Left lung (tissue), 10 donors: ENCODE measurements around the gene FNDC3B. TPM values are rescaled to one million over a fixed set of nuclear protein-coding genes. Genes with fewer than 3 reads are reported as not detected.

Source experiments
- ATAC-seq: fragments of 200-7000 bp; cut with Tn5 transposase; one replicate; pipeline ENCODE4 v1.9.1; 2020; ENCODE audit warnings: moderate library complexity
- DNase-seq, 4 donors: peaks; one replicate each; pipeline ENCODE4 v3.0.0-alpha.2; 2013 to 2020
- H3K27ac ChIP-seq, 2 donors: fragments of 200-600 bp; sonication (generic) in 1 of 2; one replicate each; pipeline versions ENCODE4 v1.5.0 to v1.8.0; 2020 to 2021
- H3K27me3 ChIP-seq, 2 donors: fragments of 200-600 bp; sonication (generic) in 1 of 2; one replicate each; pipeline versions ENCODE4 v1.5.0 to v1.8.0; 2020 to 2021
- H3K36me3 ChIP-seq, 2 donors: fragments of 200-600 bp; sonication (generic) in 1 of 2; one replicate each; pipeline versions ENCODE4 v1.5.0 to v1.8.0; 2020 to 2021
- H3K4me1 ChIP-seq, 2 donors: fragments of 200-600 bp; one replicate each; pipeline ENCODE4 v1.8.0; 2021
- H3K4me3 ChIP-seq, 2 donors: fragments of 200-600 bp; sonication (generic) in 1 of 2; one replicate each; pipeline versions ENCODE4 v1.5.0 to v1.8.0; 2020 to 2021; ENCODE audit warnings: mild to moderate bottlenecking in 1 of 2
- H3K9me3 ChIP-seq, 2 donors: fragments of 200-600 bp; sonication (generic) in 1 of 2; one replicate each; pipeline versions ENCODE4 v1.5.0 to v1.8.0; 2020 to 2021
- CTCF ChIP-seq, 2 donors: fragments of 200-600 bp; sonication (generic) in 1 of 2; IDR thresholded peaks; one replicate each; pipeline versions ENCODE4 v1.5.0 to v1.8.0; 2021; ENCODE audit warnings: antibody characterized with exemption in 2 of 2
- intact Hi-C, 2 donors: fragments of 100-400 bp; cut with DNase I; formaldehyde crosslinking; loops; one replicate each; pipeline versions ENCODE4 v1.11.2 to v1.14.2; 2022
- polyA plus RNA-seq, 6 donors: library from polyadenylated mRNA; unstranded; fragments of 120-200 nt; gene quantifications; one replicate each; pipeline ENCODE4 v1.2.1, GENCODE V29; 2013; ENCODE audit not compliant: insufficient read length in 6 of 6
- total RNA-seq, 2 donors: library from RNA; stranded (reverse); fragmentation: NEBNext Ultra II Directional; extraction: Animal tissue kit (Norgen Biotek cat#: 25700); gene quantifications; one replicate each; pipeline ENCODE4 v1.2.1, GENCODE V29; 2021
- donor health status: DM: no; HTN: yes; CAD: no.
- donor health status: DM: no; HTN: no; CAD: no.

FNDC3B gene
- total and polyA plus RNA-seq, 8 donors, result 35.2 to 185 (median 42.3) TPM

DNA sequence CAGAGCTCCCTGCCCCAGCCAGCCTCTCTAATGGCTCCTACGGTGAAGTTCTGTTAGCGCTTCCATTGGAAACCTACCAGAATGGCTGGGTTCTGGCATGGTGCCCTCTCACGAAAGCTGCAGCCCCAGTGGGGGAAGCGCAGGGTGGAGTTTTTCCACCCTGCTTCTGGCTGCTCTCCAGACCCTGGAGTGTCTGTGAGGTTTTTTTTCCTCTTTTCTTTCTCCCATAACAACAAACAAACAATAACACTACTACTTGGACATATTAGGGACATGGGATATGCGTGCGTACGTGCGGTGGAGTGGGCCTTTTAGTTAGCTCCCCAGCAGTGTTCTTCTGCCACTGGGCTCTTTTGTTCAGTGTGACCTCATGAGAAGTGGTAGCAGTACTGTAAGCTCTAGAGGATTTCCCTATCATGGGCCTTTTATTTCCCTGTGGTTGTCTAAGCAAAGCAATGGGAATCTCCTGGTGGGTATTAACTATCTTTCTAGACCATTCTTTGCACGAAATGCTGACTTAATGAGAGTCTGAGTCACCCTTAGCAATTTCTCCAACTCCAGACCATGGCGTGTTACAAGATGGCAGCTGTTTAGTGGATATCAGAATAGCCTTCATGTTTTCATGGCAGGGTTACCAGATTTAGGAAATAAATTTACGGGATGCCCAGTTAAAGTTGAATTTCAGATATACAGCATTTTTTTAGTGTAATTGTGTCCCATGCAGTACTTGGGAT is 161.9 kb downstream of the FNDC3B start:
- no peak overlapping the region for H3K4me3 ChIP-seq
- ATAC-seq, result peak; percentile 67
- intact Hi-C loops, result no loop called here
- peaks cover 35 to 58% of the 10 kb centered on the region in 2 donors for H3K4me1 ChIP-seq
- peak overlapping the region; percentile 84 to 86 for H3K27ac ChIP-seq
- peak in 3 of 4 donors; percentile 68 to 83 (median 80) for DNase-seq
- no peak for TF ChIP-seq CTCF (IDR thresholded peaks at IDR 0.05)
- H3K27me3 ChIP-seq, result no peaks in the 10 kb centered on the region
- no peaks in the 10 kb centered on the region for H3K36me3 ChIP-seq
- no peaks in the 10 kb centered on the region for H3K9me3 ChIP-seq

DNA sequence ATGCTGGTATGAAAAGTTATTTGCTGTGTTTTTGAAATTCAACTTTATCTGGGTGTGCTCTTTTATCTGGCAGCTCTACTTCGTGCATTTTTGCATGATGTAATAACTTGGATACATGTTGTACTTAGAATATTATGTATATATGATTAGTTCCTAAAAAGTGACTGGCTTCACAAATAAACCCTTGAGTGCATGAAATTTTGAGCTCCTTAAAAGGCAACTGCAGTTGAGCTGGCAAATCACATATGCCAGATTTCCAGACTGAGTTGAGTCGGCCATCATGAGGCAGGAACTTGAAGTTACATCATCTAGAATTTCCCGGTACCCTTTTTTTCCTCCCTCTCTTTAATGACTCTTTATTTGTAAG is 162.5 kb downstream of the FNDC3B start:
- H3K27me3 ChIP-seq, result no peaks in the 10 kb centered on the region
- H3K4me3 ChIP-seq, result no peak overlapping the region
- ATAC-seq (peak; percentile 34), DNase-seq (peak in 2 of 4 donors; percentile 58 to 84)
- peaks cover 35 to 60% of the 10 kb centered on the region in 2 donors for H3K4me1 ChIP-seq
- H3K36me3 ChIP-seq, result no peaks in the 10 kb centered on the region
- H3K9me3 ChIP-seq, result no peaks in the 10 kb centered on the region
- intact Hi-C loops, result no loop called here
- peak overlapping the region; percentile 84 to 86 for H3K27ac ChIP-seq
- TF ChIP-seq CTCF (IDR thresholded peaks at IDR 0.05), result no peak

DNA sequence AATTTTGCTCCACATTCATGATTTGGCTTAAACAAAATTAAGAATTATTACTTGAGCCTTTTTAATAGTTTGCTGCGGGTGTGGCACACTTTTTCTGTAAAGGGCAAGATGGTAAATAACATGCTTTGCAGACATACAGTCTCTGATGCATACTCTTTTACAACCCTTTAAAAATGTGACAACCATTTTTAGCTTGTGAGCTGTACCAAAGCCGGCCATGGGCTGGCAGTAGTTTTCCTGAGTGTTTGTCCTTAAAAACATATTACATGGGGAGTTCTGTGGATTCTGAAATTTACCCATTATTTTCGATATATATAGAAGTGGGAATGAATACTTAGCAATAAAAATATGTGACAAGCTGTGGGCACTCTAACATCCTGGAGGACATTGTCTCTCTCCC is 163.4 kb downstream of the FNDC3B start:
- Histone ChIP-seq H3K4me1 (peaks cover 35 to 60% of the 10 kb centered on the region in 2 donors), H3K27ac (peak overlapping the region; percentile 84 to 86), H3K4me3 (no peak overlapping the region), H3K9me3 (no peaks in the 10 kb centered on the region), H3K27me3 (no peaks in the 10 kb centered on the region), H3K36me3 (no peaks in the 10 kb centered on the region)
- intact Hi-C loops, result no loop called here
- no peak for DNase-seq
- ATAC-seq, result no peak
- no peak for TF ChIP-seq CTCF (IDR thresholded peaks at IDR 0.05)

DNA sequence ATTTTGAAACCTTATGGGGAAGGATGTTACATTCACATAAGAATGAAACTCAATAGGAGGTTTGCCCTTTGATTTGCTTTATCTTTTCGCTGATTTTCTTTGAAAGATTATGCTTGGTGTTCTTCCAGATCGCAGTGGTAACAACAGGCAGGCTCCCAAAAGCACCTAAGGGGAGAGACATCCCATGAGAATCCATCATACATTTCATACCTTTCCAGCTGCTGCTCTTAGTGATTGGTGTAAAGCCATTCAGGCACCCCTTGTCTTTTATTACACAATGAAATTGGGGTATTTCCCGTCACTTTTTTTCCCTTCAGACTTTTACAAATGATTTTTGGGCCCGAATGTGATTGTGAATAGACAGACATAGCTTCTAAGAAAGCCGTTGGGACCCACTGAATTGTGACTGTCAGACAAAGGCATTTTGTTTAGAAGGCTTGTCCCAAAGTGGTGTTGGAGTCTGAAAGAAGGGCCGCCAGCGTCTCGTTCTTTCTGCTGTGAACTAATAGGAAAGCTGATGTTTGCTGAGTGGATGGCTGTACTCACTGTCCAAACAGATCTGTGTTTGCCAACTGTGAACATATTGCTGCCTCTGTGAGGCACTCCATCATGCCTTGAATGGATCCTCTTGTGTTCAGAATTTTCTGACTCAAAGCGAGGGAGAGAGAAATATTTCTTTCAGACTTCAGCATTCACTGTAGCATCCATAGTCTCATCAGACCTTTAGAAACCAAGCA is 164.3 kb downstream of the FNDC3B start:
- no peaks in the 10 kb centered on the region for H3K36me3 ChIP-seq
- peaks cover 35 to 68% of the 10 kb centered on the region in 2 donors for H3K4me1 ChIP-seq
- no peak overlapping the region for H3K4me3 ChIP-seq
- H3K27me3 ChIP-seq, result no peaks in the 10 kb centered on the region
- TF ChIP-seq CTCF (IDR thresholded peaks at IDR 0.05), result no peak
- no peaks in the 10 kb centered on the region for H3K9me3 ChIP-seq
- ATAC-seq (peak; percentile 71), DNase-seq (peak in 1 of 4 donors; percentile 35)
- H3K27ac ChIP-seq, result peak overlapping the region; percentile 57 to 86
- intact Hi-C loops, result no loop called here

DNA sequence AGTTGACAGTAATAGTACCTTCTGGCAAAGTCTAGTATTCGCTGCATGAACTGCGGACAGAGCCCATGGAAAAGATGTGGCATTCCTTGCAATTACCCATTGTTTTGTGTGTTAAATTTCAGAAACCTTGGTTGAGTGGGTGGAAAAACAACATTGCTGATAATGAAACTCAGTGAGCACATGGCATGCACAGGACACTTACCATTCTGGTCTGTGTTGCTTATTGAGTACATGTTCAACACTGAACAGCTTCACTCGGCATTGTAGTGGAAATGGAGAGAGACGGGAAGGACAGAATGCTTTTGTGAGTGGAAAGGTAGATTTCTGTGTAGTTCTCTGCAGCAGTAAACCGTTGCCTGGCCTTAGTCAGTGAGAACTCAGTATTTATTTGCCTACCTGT is 165.3 kb downstream of the FNDC3B start:
- no peak for DNase-seq
- Histone ChIP-seq H3K9me3 (no peaks in the 10 kb centered on the region), H3K27me3 (no peaks in the 10 kb centered on the region), H3K4me1 (peaks cover 35 to 77% of the 10 kb centered on the region in 2 donors), H3K36me3 (peaks cover 0 to 5% of the 10 kb centered on the region in 2 donors), H3K4me3 (no peak overlapping the region), H3K27ac (peak overlapping the region in 1 of 2 donors; percentile 57)
- intact Hi-C loops, result no loop called here
- TF ChIP-seq CTCF (IDR thresholded peaks at IDR 0.05), result no peak
- peak; percentile 30 for ATAC-seq
